PFSK-1 (cell line): ENCODE data around the gene SLC9A5.

Experiments used
- FOXP2 ChIP-seq: optimal IDR thresholded peaks from 2 replicates; pipeline ENCODE3; 2011; ENCODE audit warnings: borderline replicate concordance, control low read depth, inconsistent platforms; ENCODE audit not compliant: insufficient read depth; ENCODE audit errors: extremely low read length, extremely low read depth
- POLR2AphosphoS5 ChIP-seq: IDR thresholded peaks from 2 replicates; pipeline ENCODE4 v1.6.1; 2012; ENCODE audit warnings: low read depth, mild to moderate bottlenecking, control low read depth, low read length, moderate library complexity
- REST ChIP-seq, 2 experiments: IDR thresholded peaks; 2 replicates each; pipeline versions ENCODE4 v1.6.1 to v1.8.0; 2011 to 2012; ENCODE audit warnings: low read depth in 2 of 2, low read length in 2 of 2, control low read depth in 1 of 2, inconsistent platforms in 1 of 2, mild to moderate bottlenecking in 1 of 2, moderate library complexity in 1 of 2; ENCODE audit not compliant: insufficient read depth in 1 of 2

- TF ChIP-seq POLR2AphosphoS5 (no peak), REST (IDR thresholded peaks at IDR 0.05; ENCODE audit: insufficient read depth in 1 of 2, low read depth in 2 of 2, low read length in 2 of 2) (no peak), FOXP2 (no peak)
Observed at GRCh38 chr16:67233596-67233995, 15.2 kb upstream of the SLC9A5 start.
